Measurements from ENCODE around the gene EXOC4.

DNA sequence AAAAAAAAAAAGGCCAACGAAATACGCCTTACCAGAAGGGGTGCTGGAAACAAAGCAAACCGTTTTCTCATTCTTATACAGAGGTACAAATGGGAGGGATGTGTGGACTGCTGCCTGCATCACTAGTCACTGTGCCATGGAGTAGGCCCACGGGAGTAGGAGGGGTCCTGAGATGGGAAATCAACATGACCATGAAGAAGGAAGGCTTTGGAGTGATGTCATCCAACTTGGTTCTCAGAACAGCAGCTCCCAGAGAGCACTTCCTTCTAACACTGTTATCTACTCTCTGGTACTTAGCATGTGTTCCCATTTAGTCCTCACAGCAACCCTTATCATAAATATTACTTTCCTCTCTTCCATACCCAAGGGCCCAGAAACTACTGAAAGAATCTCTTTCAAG is 814.3 kb downstream of the EXOC4 start:
- TF ChIP-seq, protein P1, sequence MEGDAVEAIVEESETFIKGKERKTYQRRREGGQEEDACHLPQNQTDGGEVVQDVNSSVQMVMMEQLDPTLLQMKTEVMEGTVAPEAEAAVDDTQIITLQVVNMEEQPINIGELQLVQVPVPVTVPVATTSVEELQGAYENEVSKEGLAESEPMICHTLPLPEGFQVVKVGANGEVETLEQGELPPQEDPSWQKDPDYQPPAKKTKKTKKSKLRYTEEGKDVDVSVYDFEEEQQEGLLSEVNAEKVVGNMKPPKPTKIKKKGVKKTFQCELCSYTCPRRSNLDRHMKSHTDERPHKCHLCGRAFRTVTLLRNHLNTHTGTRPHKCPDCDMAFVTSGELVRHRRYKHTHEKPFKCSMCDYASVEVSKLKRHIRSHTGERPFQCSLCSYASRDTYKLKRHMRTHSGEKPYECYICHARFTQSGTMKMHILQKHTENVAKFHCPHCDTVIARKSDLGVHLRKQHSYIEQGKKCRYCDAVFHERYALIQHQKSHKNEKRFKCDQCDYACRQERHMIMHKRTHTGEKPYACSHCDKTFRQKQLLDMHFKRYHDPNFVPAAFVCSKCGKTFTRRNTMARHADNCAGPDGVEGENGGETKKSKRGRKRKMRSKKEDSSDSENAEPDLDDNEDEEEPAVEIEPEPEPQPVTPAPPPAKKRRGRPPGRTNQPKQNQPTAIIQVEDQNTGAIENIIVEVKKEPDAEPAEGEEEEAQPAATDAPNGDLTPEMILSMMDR (IDR thresholded peaks at IDR 0.05): no peak
- no peak for TF ChIP-seq POLR2A (IDR thresholded peaks at IDR 0.05)
- TF ChIP-seq POLR2AphosphoS5 (IDR thresholded peaks at IDR 0.05; ENCODE audit: insufficient read depth in 1 of 2, low read depth in 1 of 2): no peak

All from vagina (tissue), 2 donors.